Mesodermal cell (in vitro differentiated cells): ENCODE measurements around the gene GGT6.

Experiments used
- H3K27ac ChIP-seq: 2 replicates; pipeline ENCODE4 v1.7.0; 2013; ENCODE audit warnings: mild to moderate bottlenecking, low read depth, low read length, moderate library complexity; ENCODE audit not compliant: severe bottlenecking
- H3K36me3 ChIP-seq: 2 replicates; pipeline ENCODE4 v1.7.1; 2013; ENCODE audit warnings: mild to moderate bottlenecking, low read length, moderate library complexity; ENCODE audit not compliant: control insufficient read depth, insufficient read depth
- H3K4me1 ChIP-seq: one replicate; pipeline ENCODE4 v1.7.1; 2013; ENCODE audit warnings: mild to moderate bottlenecking, low read length; ENCODE audit not compliant: insufficient read depth, control insufficient read depth, poor library complexity, severe bottlenecking
- H3K4me3 ChIP-seq: 2 replicates; pipeline ENCODE4 v1.7.0; 2013; ENCODE audit warnings: low read length, control low read depth, mild to moderate bottlenecking; ENCODE audit not compliant: insufficient read depth, poor library complexity, severe bottlenecking; ENCODE audit errors: extremely low read depth
- H3K9me3 ChIP-seq: 2 replicates; pipeline ENCODE4 v1.7.1; 2013; ENCODE audit warnings: mild to moderate bottlenecking, low read length, moderate library complexity; ENCODE audit not compliant: control insufficient read depth
- WGBS, 2 experiments: methylation state at CpG; one replicate each; pipeline ENCODE4 v1.1.5; 2013; ENCODE audit warnings: missing lambda C conversion rate in 2 of 2; ENCODE audit not compliant: insufficient coverage in 2 of 2; 5-methylcytosine and 5-hydroxymethylcytosine counted together

GGT6 gene

GRCh38 chr17:4574448-4575045 is 14.2 kb upstream of the GGT6 start:
- 95 to 100% methylated on average over 5 to 7 of the region's 9 CpGs for WGBS, 2 experiments
- H3K27ac ChIP-seq = no peak overlapping the region
- no peak overlapping the region for H3K4me3 ChIP-seq

GRCh38 chr17:4573669-4574068 is 13.3 kb upstream of the GGT6 start:
- no peak overlapping the region for H3K4me3 ChIP-seq
- H3K9me3 ChIP-seq = no peaks in the 10 kb centered on the region
- 76 to 88% methylated on average over 5 to 7 of the region's 7 CpGs for WGBS, 2 experiments
- H3K4me1 ChIP-seq = peaks cover 16% of the 10 kb centered on the region
- H3K36me3 ChIP-seq = no peaks in the 10 kb centered on the region
- no peak overlapping the region for H3K27ac ChIP-seq

More at GRCh38 chr17:4574448-4575045, 14.2 kb upstream of the GGT6 start:
- peaks cover 16% of the 10 kb centered on the region for H3K4me1 ChIP-seq
- no peaks in the 10 kb centered on the region for H3K36me3 ChIP-seq
- H3K9me3 ChIP-seq = no peaks in the 10 kb centered on the region

GRCh38 chr17:4573115-4573514 is 12.7 kb upstream of the GGT6 start:
- Histone ChIP-seq H3K4me3 (no peak overlapping the region), H3K27ac (no peak overlapping the region), H3K9me3 (no peaks in the 10 kb centered on the region), H3K4me1 (peaks cover 16% of the 10 kb centered on the region), H3K36me3 (no peaks in the 10 kb centered on the region)
- WGBS, 2 experiments = 100% methylated on average over 1 of the region's 4 CpGs; no CpG with 5 or more reads in 1 of the 2 experiments

- H3K4me1 ChIP-seq = peaks cover 11% of the 10 kb centered on the region
- H3K27ac ChIP-seq = no peak overlapping the region
These were observed 11.8 kb upstream of the GGT6 start for GRCh38 chr17:4572131-4572530.

DNA sequence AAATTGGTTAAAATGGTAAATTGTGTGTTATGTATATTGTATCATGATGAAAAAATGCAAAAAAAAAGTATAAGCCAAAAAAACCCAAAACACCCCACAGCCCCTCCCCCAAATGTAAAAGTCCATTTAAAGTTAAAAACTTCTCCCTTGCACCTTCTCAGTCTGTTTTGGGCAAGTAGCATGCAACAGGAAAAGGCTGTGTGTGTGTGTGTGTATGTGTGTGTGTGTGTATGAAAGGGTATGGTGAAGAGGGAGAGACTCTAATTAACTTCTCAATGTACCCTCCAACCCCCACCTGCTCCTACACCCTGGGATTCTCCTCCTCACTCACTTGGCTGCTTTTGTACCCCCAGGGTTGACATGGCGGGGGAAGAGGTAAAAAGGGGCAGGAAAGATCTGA is 9.2 kb upstream of the GGT6 start:
- Histone ChIP-seq H3K27ac (no peak overlapping the region), H3K4me1 (no peaks in the 10 kb centered on the region), H3K36me3 (no peaks in the 10 kb centered on the region), H3K9me3 (no peaks in the 10 kb centered on the region), H3K4me3 (no peak overlapping the region)
- WGBS, 2 experiments = 0% methylated on average over 1 of the region's 1 CpG; no CpG with 5 or more reads in 1 of the 2 experiments

More at GRCh38 chr17:4572131-4572530, 11.8 kb upstream of the GGT6 start:
- H3K4me3 ChIP-seq = no peak overlapping the region
- no peaks in the 10 kb centered on the region for H3K36me3 ChIP-seq
- 88 to 94% methylated on average over 5 to 7 of the region's 9 CpGs for WGBS, 2 experiments
- H3K9me3 ChIP-seq = no peaks in the 10 kb centered on the region

DNA sequence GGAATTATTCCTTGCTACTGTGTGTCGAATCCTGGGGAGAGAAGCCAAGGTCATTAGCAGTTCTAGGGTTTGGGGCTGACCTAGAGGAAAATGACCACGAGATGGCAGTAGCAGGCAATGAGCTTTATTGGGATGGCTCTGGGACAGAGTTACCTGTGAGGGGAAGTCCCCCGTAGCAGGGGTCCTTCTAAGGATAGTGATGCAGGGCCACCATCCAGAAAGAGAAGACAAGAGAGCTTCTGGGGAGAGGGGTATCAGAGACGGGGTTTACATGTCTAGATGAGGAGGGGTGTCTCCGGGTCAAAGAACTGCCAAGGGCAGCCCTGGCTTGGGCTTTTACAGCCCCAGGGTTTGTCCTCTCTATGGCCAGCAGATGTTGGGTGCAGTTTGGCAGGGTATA is 6.4 kb upstream of the GGT6 start:
- H3K27ac ChIP-seq = no peak overlapping the region
- H3K36me3 ChIP-seq = no peaks in the 10 kb centered on the region
- no peaks in the 10 kb centered on the region for H3K9me3 ChIP-seq
- no peak overlapping the region for H3K4me3 ChIP-seq
- no peaks in the 10 kb centered on the region for H3K4me1 ChIP-seq
- WGBS, 2 experiments = 20 to 22% methylated on average over 4 to 5 of the region's 5 CpGs

GRCh38 chr17:4565209-4566141 is 5.1 kb upstream of the GGT6 start:
- H3K9me3 ChIP-seq = no peaks in the 10 kb centered on the region
- no peak overlapping the region for H3K4me3 ChIP-seq
- WGBS, 2 experiments = 38 to 40% methylated on average over 13 to 15 of the region's 16 CpGs
- H3K4me1 ChIP-seq = no peaks in the 10 kb centered on the region
- no peak overlapping the region for H3K27ac ChIP-seq
- no peaks in the 10 kb centered on the region for H3K36me3 ChIP-seq

DNA sequence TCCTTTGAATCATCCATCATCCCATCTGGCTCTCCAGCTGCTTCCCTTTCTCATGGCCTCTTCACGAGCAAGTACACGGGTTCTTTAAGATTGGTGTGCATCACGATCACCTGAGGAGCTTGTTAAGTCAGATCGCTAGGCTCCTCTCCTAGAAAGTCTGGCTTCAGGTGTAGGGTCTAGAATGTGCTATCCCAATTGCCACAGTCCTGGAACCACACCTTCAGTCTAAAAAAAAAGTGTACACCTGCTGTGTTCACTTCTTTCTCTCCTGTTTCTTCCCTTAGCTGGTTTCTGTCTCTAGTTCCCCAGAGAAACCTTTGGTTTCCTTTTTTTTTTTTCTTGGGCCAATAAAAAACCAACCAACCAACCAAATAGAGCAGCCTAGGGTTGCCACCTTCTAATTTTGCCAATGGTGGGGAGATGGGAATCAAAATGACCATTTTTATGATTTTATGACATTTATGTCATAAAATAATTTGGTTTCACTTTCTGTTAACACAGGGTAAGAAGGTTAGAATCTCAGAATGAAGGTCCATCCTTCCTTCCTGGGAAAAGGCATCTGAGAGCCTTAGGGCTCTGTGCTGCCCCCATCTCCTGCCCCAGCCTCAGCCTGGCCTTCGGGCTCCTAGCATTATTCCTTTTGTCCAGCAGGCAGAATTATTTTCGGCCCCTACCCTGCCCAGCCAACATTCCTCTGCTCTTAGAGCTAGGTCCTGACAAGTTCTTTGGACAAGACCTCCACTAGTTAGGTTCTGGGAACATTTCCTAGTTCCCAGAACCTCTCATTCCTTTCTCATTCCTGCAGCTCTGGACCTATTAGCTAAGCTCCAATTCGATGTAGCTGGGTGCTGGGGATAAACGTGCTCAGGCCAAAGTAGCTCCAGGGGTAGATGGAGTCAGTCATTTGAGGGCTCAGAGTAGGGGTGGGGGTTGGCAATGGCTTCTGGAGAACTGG is 1.9 kb upstream of the GGT6 start:
- H3K36me3 ChIP-seq = no peaks in the 10 kb centered on the region
- 81 to 85% methylated on average over 6 to 8 of the region's 8 CpGs for WGBS, 2 experiments
- no peaks in the 10 kb centered on the region for H3K4me1 ChIP-seq
- no peak overlapping the region for H3K27ac ChIP-seq
- H3K4me3 ChIP-seq = no peak overlapping the region
- H3K9me3 ChIP-seq = no peaks in the 10 kb centered on the region

DNA sequence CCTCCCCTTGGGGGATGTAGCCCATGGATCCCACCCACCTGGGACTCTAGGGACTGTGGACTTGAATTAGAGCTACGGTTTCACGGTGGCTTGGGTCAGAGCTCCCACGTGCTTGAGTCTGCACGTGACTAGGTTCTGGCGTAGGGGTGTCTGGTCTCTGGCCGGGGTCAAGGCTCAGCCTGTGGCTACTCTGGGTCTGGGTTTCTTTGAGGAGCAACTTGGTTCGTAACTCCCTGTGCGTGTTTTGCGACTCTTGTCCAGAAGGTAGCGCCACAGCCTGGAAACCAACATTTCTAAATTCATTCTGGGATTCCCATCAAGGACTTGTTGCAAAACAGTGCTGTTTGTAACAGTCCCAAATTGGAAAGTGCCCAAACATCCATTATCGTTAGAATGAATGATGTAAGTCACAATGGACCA is 470 bp upstream of the GGT6 start:
- H3K9me3 ChIP-seq = no peaks in the 10 kb centered on the region
- no peaks in the 10 kb centered on the region for H3K4me1 ChIP-seq
- 79 to 83% methylated on average over 8 to 10 of the region's 11 CpGs for WGBS, 2 experiments

GRCh38 chr17:4559966-4560365 is 411 bp downstream of the GGT6 start:
- H3K9me3 ChIP-seq = no peaks in the 10 kb centered on the region
- H3K36me3 ChIP-seq = no peaks in the 10 kb centered on the region
- no peaks in the 10 kb centered on the region for H3K4me1 ChIP-seq
- 91 to 94% methylated on average over 5 of the region's 5 CpGs for WGBS, 2 experiments
- no peak overlapping the region for H3K27ac ChIP-seq
- H3K4me3 ChIP-seq = no peak overlapping the region

More for the DNA sequence above, 470 bp upstream of the GGT6 start:
- Histone ChIP-seq H3K27ac (no peak overlapping the region), H3K4me3 (no peak overlapping the region), H3K36me3 (no peaks in the 10 kb centered on the region)
